H9 (cell line): Measurements from ENCODE around the gene STXBP6. TPM values are rescaled to one million over a fixed set of nuclear protein-coding genes. Genes with fewer than 3 reads are reported as not detected.

ENCODE experiments used
- DNase-seq: peaks from one replicate; pipeline ENCODE4 v3.0.0-alpha.2; 2017
- H2AFZ ChIP-seq: one replicate; pipeline ENCODE4 v1.6.1; 2013; ENCODE audit warnings: mild to moderate bottlenecking, low read length, control low read depth, moderate library complexity
- H2AK5ac ChIP-seq: 2 replicates; pipeline ENCODE4 v1.6.1; 2013; ENCODE audit warnings: low read length, control low read depth, mixed read lengths; ENCODE audit not compliant: insufficient read length
- H2BK120ac ChIP-seq: one replicate; pipeline ENCODE4 v1.6.1; 2013; ENCODE audit warnings: low read depth, mild to moderate bottlenecking, low read length, control low read depth, inconsistent platforms; ENCODE audit not compliant: poor library complexity, severe bottlenecking
- H2BK12ac ChIP-seq: 2 replicates; pipeline ENCODE4 v1.6.1; 2013; ENCODE audit warnings: low read length, control low read depth, mixed read lengths, low read depth; ENCODE audit not compliant: insufficient read length
- H2BK15ac ChIP-seq: 2 replicates; pipeline ENCODE4 v1.6.1; 2013; ENCODE audit warnings: low read depth, low read length, control low read depth
- H2BK20ac ChIP-seq: one replicate; pipeline ENCODE4 v1.6.1; 2013; ENCODE audit warnings: low read depth, mild to moderate bottlenecking, low read length, control low read depth, inconsistent platforms; ENCODE audit not compliant: poor library complexity, severe bottlenecking
- H2BK5ac ChIP-seq: 2 replicates; pipeline ENCODE4 v1.6.1; 2013; ENCODE audit warnings: low read length, control low read depth, mixed read lengths; ENCODE audit not compliant: insufficient read length
- H3K14ac ChIP-seq: 2 replicates; pipeline ENCODE4 v1.6.1; 2013; ENCODE audit warnings: low read length, control low read depth; ENCODE audit not compliant: insufficient read depth
- H3K18ac ChIP-seq: 2 replicates; pipeline ENCODE4 v1.6.1; 2013; ENCODE audit warnings: low read depth, mild to moderate bottlenecking, mixed read lengths, low read length, control low read depth; ENCODE audit not compliant: insufficient read length
- H3K23ac ChIP-seq: 2 replicates; pipeline ENCODE4 v1.6.1; 2013; ENCODE audit warnings: low read length, control low read depth, mixed read lengths, low read depth; ENCODE audit not compliant: insufficient read length
- H3K23me2 ChIP-seq: 2 replicates; pipeline ENCODE4 v1.6.1; 2013; ENCODE audit warnings: low read depth, mild to moderate bottlenecking, mixed read lengths, low read length, control low read depth; ENCODE audit not compliant: insufficient read length, poor library complexity, severe bottlenecking
- H3K27ac ChIP-seq: 2 replicates; pipeline ENCODE4 v1.5.1; 2013; ENCODE audit warnings: low read length, control low read depth, mixed read lengths, low read depth; ENCODE audit not compliant: insufficient read length
- H3K27me3 ChIP-seq: 2 replicates; pipeline ENCODE4 v1.6.1; 2013; ENCODE audit warnings: low read length, control low read depth, inconsistent platforms; ENCODE audit not compliant: insufficient read depth
- H3K4ac ChIP-seq: 2 replicates; pipeline ENCODE4 v1.6.1; 2013; ENCODE audit warnings: low read depth, mild to moderate bottlenecking, control low read depth, inconsistent platforms, low read length, moderate library complexity
- H3K4me1 ChIP-seq: 2 replicates; pipeline ENCODE4 v1.6.1; 2013; ENCODE audit warnings: low read length, control low read depth, inconsistent platforms; ENCODE audit not compliant: insufficient read depth
- H3K4me2 ChIP-seq: 2 replicates; pipeline ENCODE4 v1.6.1; 2013; ENCODE audit warnings: low read length, control low read depth, mixed read lengths; ENCODE audit not compliant: insufficient read length, insufficient read depth
- H3K56ac ChIP-seq: 2 replicates; pipeline ENCODE4 v1.6.1; 2013; ENCODE audit warnings: low read depth, mild to moderate bottlenecking, mixed read lengths, low read length, control low read depth; ENCODE audit not compliant: insufficient read length
- H3K79me1 ChIP-seq: 2 replicates; pipeline ENCODE4 v1.6.1; 2013; ENCODE audit warnings: low read depth, mild to moderate bottlenecking, moderate library complexity, low read length, control low read depth, inconsistent platforms; ENCODE audit not compliant: insufficient read depth, poor library complexity, severe bottlenecking
- H3K79me2 ChIP-seq: 2 replicates; pipeline ENCODE4 v1.6.1; 2013; ENCODE audit warnings: low read length, control low read depth, inconsistent platforms; ENCODE audit not compliant: insufficient read depth
- H3K9ac ChIP-seq: 2 replicates; pipeline ENCODE4 v1.6.1; 2013; ENCODE audit warnings: low read length, control low read depth, mixed read lengths; ENCODE audit not compliant: insufficient read length; ENCODE audit errors: extremely low read depth
- H3K9me3 ChIP-seq: one replicate; pipeline ENCODE4 v1.6.1; 2013; ENCODE audit warnings: low read depth, low read length, inconsistent platforms; ENCODE audit not compliant: control insufficient read depth
- H3T11ph ChIP-seq: one replicate; pipeline ENCODE4 v1.6.1; 2013; ENCODE audit warnings: mild to moderate bottlenecking, low read length, control low read depth, inconsistent platforms
- H4K20me1 ChIP-seq: one replicate; pipeline ENCODE4 v1.6.1; 2013; ENCODE audit not compliant: control insufficient read depth, insufficient read length, insufficient read depth
- H4K5ac ChIP-seq: 2 replicates; pipeline ENCODE4 v1.6.1; 2013; ENCODE audit warnings: low read depth, mild to moderate bottlenecking, mixed read lengths, low read length, control low read depth; ENCODE audit not compliant: insufficient read length
- H4K8ac ChIP-seq: replicated peaks from 2 replicates; pipeline ENCODE4 v1.6.1; 2013; ENCODE audit warnings: low read length, control low read depth, mixed read lengths, low read depth; ENCODE audit not compliant: insufficient read length
- H4K91ac ChIP-seq: 2 replicates; pipeline ENCODE4 v1.6.1; 2013; ENCODE audit warnings: low read depth, mild to moderate bottlenecking, moderate library complexity, mixed read lengths, low read length, control low read depth; ENCODE audit not compliant: insufficient read length
- H3K27ac Mint-ChIP-seq, 3 experiments: 2 replicates in 2 of 3; 3 replicates in 1 of 3; pipeline ENCODE4 v1.8.0; 2020 to 2021; ENCODE audit warnings: mixed read lengths in 3 of 3, mild to moderate bottlenecking in 1 of 3, moderate library complexity in 1 of 3
- H3K27me3 Mint-ChIP-seq: 2 replicates; pipeline ENCODE4 v1.8.0; 2021; ENCODE audit warnings: low read depth, mild to moderate bottlenecking, moderate library complexity, mixed read lengths
- H3K36me3 Mint-ChIP-seq, 3 experiments: 2 replicates in 2 of 3; 3 replicates in 1 of 3; pipeline ENCODE4 v1.8.0; 2020 to 2021; ENCODE audit warnings: low read depth in 3 of 3, mixed read lengths in 3 of 3; ENCODE audit not compliant: insufficient read depth in 1 of 3
- H3K4me1 Mint-ChIP-seq, 2 experiments: 2 replicates each; pipeline ENCODE4 v1.8.0; 2020; ENCODE audit warnings: mixed read lengths in 2 of 2
- H3K4me3 Mint-ChIP-seq, 2 experiments: 2 replicates in 1 of 2; 3 replicates in 1 of 2; pipeline ENCODE4 v1.8.0; 2020 to 2021; ENCODE audit warnings: mild to moderate bottlenecking in 2 of 2, mixed read lengths in 2 of 2, moderate library complexity in 1 of 2
- H3K9me3 Mint-ChIP-seq, 2 experiments: 2 replicates in 1 of 2; 3 replicates in 1 of 2; pipeline ENCODE4 v1.8.0; 2020; ENCODE audit warnings: mild to moderate bottlenecking in 2 of 2, mixed read lengths in 2 of 2, moderate library complexity in 1 of 2
- CTCF ChIP-seq: fragments of 200-600 bp; sonication (generic); conservative IDR thresholded peaks from 3 replicates; pipeline ENCODE4 v1.8.0; 2021; ENCODE audit warnings: antibody characterized with exemption, mild to moderate bottlenecking
- WGBS: extraction: QIAGEN DNeasy Blood & Tissue Kit; methylation state at CpG from one replicate; pipeline ENCODE4 v1.1.7; 2013; ENCODE audit warnings: missing lambda C conversion rate, low lambda C conversion rate, mixed read lengths; ENCODE audit not compliant: insufficient read length; ENCODE audit errors: extremely low coverage; 5-methylcytosine and 5-hydroxymethylcytosine counted together
- total RNA-seq: library from RNA; stranded (reverse); gene quantifications from 2 replicates; pipeline ENCODE4 v1.2.1, GENCODE V29; 2021

Gene STXBP6
- total RNA-seq, 1 experiment from 2014 or later = 3.6 TPM

GRCh38 chr14:25004389-25004809 is 45.5 kb downstream of the STXBP6 start:
- H3K27me3 ChIP-seq = no peaks in the 10 kb centered on the region
- no peaks in the 10 kb centered on the region for H3K79me2 ChIP-seq
- no peak overlapping the region for H3K4ac ChIP-seq
- H3K4me2 ChIP-seq = no peak overlapping the region
- no peak overlapping the region for H3K4me3 Mint-ChIP-seq
- no peak overlapping the region for H2BK120ac ChIP-seq
- H3K27ac Mint-ChIP-seq = no peak overlapping the region
- no peak overlapping the region for H4K5ac ChIP-seq
- no peak for TF ChIP-seq CTCF
- no peak overlapping the region for H3K56ac ChIP-seq
- no peak overlapping the region for H4K8ac ChIP-seq
- H2AK5ac ChIP-seq = no peak overlapping the region
- H3K36me3 Mint-ChIP-seq = no peaks in the 10 kb centered on the region
- peaks cover 12 to 13% of the 10 kb centered on the region in 2 experiments for H3K4me1 Mint-ChIP-seq
- H3K4me1 ChIP-seq = peaks cover 2% of the 10 kb centered on the region; the same call in 1 of the 2 replicates
- no peak overlapping the region for H3K23ac ChIP-seq
- DNase-seq = no peak
- H2BK20ac ChIP-seq = no peak overlapping the region
- no peak overlapping the region for H2BK5ac ChIP-seq
- no peak overlapping the region for H3K18ac ChIP-seq
- H4K91ac ChIP-seq = no peak overlapping the region
- H3K9ac ChIP-seq = no peak overlapping the region
- H3K9me3 ChIP-seq = no peaks in the 10 kb centered on the region
- H2AFZ ChIP-seq = no peak overlapping the region
- H3K23me2 ChIP-seq = no peaks in the 10 kb centered on the region
- no peaks in the 10 kb centered on the region for H3K79me1 ChIP-seq
- no peak overlapping the region for H3K14ac ChIP-seq
- H3T11ph ChIP-seq = no peak overlapping the region
- no peaks in the 10 kb centered on the region for H3K27me3 Mint-ChIP-seq
- no peaks in the 10 kb centered on the region for H4K20me1 ChIP-seq
- WGBS = no CpG with 5 or more reads among the region's 1 CpG
- no peak overlapping the region for H3K27ac ChIP-seq
- H2BK15ac ChIP-seq = no peak overlapping the region
- H3K9me3 Mint-ChIP-seq = no peaks in the 10 kb centered on the region; a peak in 1 of 5 replicates
- H2BK12ac ChIP-seq = no peak overlapping the region
